HG02943 (cell line): Measurements from ENCODE around the gene ZNF385D.
"Not testable (repeated sequence)": the region's sequence is repeated elsewhere in the genome, so short reads cannot be mapped to it uniquely, and the experiment has no call there.

Source experiments
- ATAC-seq: cut with Tn5 transposase; IDR thresholded peaks from one replicate; pipeline ENCODE4 v1.9.1; 2021; ENCODE audit warnings: mild to moderate bottlenecking, low read depth, moderate library complexity; ENCODE audit not compliant: unreplicated experiment

Gene ZNF385D

GRCh38 chr3:21528291-21528995 lies 222.6 kb downstream of the ZNF385D start:
- ATAC-seq: no peak

- ATAC-seq: no peak
These were observed 224.5 kb downstream of the ZNF385D start for GRCh38 chr3:21526461-21526860.

GRCh38 chr3:21524133-21524532 lies 226.9 kb downstream of the ZNF385D start:
- ATAC-seq: no peak

GRCh38 chr3:21520106-21520963 lies 230.7 kb downstream of the ZNF385D start:
- ATAC-seq: no peak

- no peak for ATAC-seq
These were observed 233.8 kb downstream of the ZNF385D start for GRCh38 chr3:21517184-21517583.

GRCh38 chr3:21515417-21515816 lies 235.6 kb downstream of the ZNF385D start:
- no peak for ATAC-seq

GRCh38 chr3:21509731-21510470 lies 241.1 kb downstream of the ZNF385D start:
- ATAC-seq: no peak

- ATAC-seq: no peak
These were observed 242.8 kb downstream of the ZNF385D start for GRCh38 chr3:21508246-21508645.

GRCh38 chr3:21505711-21506460 lies 245.1 kb downstream of the ZNF385D start:
- ATAC-seq: no peak

GRCh38 chr3:21502656-21503055 lies 248.4 kb downstream of the ZNF385D start:
- no peak for ATAC-seq

- no peak for ATAC-seq
These were observed 250.2 kb downstream of the ZNF385D start for GRCh38 chr3:21500834-21501233.

GRCh38 chr3:21490671-21491070 lies 260.3 kb downstream of the ZNF385D start:
- not testable (repeated sequence) for ATAC-seq

- ATAC-seq: no peak
These were observed 263.5 kb downstream of the ZNF385D start for GRCh38 chr3:21487520-21487919.

- ATAC-seq: not testable (repeated sequence)
These were observed 264.7 kb downstream of the ZNF385D start for GRCh38 chr3:21486024-21486935.

- ATAC-seq: no peak
These were observed 266.2 kb downstream of the ZNF385D start for GRCh38 chr3:21484828-21485144.

GRCh38 chr3:21484057-21484827 lies 266.8 kb downstream of the ZNF385D start:
- ATAC-seq: no peak

- no peak for ATAC-seq
These were observed 269.0 kb downstream of the ZNF385D start for GRCh38 chr3:21481991-21482390.

GRCh38 chr3:21477541-21478288 lies 273.3 kb downstream of the ZNF385D start:
- ATAC-seq: no peak
